NCI-H1436 (cell line): ENCODE data around the gene TMEM161B.
A peak's percentile ranks its signal among the peaks of the same experiment; 100 is the strongest.
"Not testable (repeated sequence)": the region's sequence is repeated elsewhere in the genome, so short reads cannot be mapped to it uniquely, and the experiment has no call there.

Source experiments
- DNase-seq: peaks from one replicate; lab custom pipeline; 2025; lab: John Stamatoyannopoulos, UW

Gene TMEM161B

DNA sequence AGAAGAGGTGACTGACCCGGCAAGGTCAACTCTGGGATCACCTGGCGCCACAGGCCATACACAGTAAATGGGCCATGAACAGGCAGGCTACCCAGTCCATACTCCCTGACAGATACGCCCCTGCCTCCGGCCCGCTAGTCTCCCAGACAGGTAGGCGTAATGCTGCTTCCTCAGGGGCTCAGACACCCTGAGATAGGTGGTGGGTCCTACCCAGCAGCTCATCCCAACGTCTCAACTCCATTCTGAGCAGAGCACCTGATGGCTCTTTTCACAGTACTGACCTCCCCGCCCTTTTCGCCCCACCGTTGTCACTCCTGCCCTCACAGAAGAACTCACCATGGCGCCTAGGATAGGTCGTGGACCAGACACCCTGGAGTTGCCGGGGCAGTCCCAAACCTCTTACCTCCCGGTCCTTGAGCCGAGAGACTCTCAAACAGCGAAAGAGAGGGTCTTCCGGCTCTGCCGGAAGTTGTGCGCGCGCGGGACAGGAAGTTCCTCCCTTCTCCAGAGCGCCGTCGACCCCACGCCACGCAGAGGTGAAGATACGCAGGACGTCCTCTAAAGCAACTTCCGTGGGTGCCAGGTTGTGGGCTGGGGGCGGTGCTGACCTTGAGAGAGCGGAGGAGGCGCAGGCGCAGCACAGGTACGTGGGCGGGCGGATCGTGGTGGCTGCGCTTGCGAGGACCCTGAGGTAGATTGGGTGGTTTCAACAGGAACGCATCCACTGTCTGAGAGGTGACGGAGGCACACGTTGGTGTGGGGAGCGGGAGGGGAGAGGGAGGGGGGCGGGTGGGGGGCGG is at the start of gene TMEM161B:
TMEM161B (minus strand) TSS at position 461 of the 800 bp plus-strand sequence; CDS start at position 339, 122 bp downstream.
- DNase-seq: peak; percentile 93

- no peak for DNase-seq
Measured at GRCh38 chr5:88304356-88304755, 35.7 kb upstream of the TMEM161B start.

DNA sequence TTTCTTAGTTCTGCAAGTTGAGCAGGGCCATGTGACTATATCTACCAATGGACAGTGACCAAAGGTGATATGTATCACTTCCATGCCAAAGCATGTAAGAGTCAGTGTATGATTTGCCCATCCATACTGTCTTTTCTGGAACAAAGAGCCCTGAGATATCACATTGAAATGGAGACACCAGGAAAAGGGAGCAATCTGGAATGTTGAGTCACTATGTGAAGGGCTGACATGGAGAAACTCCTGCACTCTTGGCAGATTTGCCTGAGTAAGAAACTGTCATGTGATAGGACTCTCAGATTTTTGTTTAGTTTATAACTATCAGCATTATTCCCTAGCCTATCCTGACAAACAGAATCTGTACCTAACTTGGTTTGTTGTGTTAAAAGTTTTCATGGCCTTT is 29.8 kb upstream of the TMEM161B start:
- no peak for DNase-seq

DNA sequence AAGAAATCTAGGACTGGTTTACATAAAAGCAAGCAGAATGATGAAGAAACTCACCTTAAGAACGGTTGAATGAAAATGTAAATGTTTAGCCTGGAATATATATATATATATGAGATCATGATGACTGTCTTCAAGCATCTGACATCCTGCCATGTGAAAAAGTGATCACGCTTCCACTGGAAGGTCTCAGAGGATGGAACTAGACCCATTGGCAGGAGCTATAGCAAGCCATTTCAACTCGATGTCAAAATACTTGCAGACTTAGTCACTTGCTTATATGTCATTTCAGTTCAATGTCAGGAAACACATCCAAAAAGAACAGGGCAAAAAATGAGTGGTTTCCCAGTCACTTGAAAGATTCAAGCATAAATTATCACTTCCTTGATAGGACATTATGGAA is 22.2 kb upstream of the TMEM161B start:
- DNase-seq: no peak

DNA sequence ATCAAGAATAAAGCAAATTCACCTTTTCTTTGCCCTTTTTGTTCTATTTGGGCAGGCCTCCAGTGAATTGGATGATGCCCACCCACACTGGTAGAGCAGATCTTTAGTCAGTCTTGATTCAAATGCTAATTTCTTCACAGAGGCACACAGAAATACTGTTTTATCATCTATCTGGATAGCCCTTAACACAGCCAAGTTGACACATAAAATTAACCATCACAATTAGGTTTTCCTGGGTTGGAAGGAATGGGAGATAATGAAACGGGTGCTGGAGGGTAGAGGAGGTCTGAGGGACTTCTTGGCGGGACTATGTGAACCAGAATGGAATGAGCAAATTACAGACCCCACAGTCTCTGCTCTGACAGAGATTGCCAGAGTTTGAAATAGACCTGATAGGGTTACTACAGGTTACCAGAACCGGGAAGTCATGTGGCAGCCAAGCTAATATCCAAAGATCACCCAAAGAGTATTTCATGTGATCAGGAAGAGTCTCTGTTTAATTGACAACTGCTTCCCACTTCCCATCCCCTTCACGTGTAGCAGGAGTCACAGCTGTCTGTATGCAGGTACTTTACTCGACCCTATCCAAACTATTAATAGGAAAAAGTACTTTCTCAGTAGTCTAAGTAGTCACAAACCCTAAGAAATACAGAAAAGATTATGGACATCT is 20.0 kb upstream of the TMEM161B start:
- no peak for DNase-seq

- DNase-seq: no peak
Measured at GRCh38 chr5:88287846-88288527, 19.3 kb upstream of the TMEM161B start.

- no peak for DNase-seq
Measured at GRCh38 chr5:88287302-88287701, 18.7 kb upstream of the TMEM161B start.

DNA sequence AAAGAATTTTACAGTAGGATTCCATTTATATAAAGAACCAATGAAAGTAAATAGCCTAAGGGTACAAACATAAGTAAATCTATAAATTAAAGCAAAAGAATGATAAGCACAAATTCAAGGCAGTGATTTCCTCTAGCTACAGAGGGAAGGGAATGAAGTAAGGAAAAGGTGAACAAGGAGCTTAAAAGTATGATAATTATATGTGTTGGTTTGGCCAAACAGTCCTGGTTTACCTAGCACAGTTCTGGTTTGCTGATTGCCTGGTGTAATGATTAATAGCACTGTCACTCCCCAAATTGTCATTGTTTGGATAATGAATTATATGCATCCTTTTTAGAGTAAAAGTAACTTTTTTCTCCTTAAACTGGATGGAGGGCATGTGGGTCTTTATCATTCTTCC is 15.0 kb upstream of the TMEM161B start:
- no peak for DNase-seq

DNA sequence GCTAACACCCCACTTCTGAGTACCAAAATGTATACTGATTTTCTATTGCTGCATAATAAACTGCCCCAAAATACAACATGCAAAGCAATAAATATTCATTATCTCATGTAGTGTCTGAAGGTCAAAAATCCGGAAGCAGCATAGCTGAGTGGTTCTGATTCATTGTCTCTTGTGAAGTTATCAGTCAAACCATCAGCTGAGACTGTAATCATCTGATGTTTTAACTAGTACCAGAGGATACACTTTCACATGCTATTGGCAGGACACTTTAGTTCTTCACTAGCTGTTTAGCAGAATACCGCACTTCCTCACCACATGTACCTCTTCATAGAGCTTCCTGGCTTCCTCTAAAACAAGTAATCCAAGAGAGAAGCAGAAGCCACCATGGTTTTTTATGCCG is 12.7 kb upstream of the TMEM161B start:
- DNase-seq: no peak

GRCh38 chr5:88279584-88279983 is 10.9 kb upstream of the TMEM161B start:
- no peak for DNase-seq

DNA sequence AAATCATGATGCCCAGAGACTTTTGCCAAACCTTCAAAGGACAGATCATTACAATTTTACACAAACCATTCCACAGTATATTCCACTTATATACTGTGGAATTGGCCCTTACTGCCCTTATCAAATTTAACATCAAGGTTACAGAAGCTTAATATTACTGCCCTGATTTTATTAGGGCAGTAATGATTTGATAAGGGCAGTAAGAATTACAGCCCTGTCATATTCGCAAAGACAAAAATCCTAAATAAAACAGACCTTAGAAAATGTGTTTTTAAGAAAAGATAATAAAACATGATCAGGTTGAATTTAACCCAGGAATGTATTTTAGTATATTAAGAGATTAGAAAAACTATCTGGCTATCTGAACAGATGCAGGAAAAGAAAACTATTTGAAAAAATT is 7.7 kb upstream of the TMEM161B start:
- DNase-seq: no peak

DNA sequence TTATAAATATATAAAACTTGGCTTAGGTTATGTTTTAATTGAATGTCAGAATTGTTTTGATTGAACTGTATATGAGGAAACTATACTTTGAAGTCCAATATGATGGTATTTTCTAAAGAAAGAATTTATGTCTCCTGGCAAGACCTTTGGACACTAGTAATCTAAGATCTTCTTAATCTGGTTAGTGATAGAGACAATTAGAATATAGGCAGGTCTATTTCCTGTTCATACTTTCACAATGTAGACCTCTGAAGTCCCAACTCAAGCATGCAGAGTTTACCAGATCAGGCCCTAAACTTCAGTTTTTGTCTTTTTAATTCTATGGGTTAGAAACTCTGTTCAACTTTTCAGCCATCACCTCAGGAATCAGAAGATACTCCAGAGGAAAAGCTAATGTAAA is 6.9 kb upstream of the TMEM161B start:
- DNase-seq: no peak

- no peak for DNase-seq
Measured at GRCh38 chr5:88269222-88269771, 652 bp upstream of the TMEM161B start.

- DNase-seq: not testable (repeated sequence)
Measured at GRCh38 chr5:88264565-88264964, 4.1 kb downstream of the TMEM161B start.

DNA sequence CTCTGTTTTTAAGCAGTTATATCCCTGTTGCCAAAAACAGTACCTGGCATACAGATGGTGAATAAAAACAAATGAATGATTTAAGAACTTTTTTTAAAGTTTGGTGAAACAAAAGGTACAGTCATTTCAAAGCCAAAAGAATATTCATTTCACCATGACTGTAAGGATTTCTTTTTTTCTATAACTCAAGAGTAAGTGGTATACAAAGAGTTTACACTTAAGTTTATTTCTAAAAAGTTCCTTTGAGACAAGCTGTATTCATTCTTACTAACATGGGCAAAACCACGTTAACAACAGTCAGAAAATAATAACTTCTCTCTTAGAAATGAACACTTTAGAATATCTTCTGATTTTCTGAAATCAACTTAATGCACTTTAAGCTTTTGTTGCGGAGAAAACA is 5.3 kb downstream of the TMEM161B start:
- DNase-seq: no peak

GRCh38 chr5:88262116-88262515 is 6.5 kb downstream of the TMEM161B start:
- DNase-seq: no peak

DNA sequence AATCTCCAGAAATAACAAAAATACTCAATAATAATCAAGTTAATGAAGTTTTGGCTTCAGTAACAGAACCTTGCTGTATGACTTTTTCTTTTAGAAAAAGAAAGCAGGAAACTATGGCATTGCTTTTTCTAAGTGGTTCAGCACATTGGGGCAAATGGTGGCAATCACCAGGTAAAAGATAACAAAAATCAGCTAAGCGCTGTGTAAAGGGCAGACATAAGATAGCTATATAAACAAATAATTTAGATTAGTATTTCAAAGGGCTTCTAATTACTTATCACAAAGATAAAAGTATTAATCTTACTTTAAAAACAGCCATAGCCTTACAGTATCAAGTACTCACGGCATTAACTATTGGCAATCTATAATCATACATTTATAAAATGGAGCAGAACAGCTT is 10.0 kb downstream of the TMEM161B start:
- no peak for DNase-seq

GRCh38 chr5:88256872-88257271 is 11.8 kb downstream of the TMEM161B start:
- DNase-seq: no peak

- DNase-seq: no peak
Measured at GRCh38 chr5:88256037-88256436, 12.6 kb downstream of the TMEM161B start.

DNA sequence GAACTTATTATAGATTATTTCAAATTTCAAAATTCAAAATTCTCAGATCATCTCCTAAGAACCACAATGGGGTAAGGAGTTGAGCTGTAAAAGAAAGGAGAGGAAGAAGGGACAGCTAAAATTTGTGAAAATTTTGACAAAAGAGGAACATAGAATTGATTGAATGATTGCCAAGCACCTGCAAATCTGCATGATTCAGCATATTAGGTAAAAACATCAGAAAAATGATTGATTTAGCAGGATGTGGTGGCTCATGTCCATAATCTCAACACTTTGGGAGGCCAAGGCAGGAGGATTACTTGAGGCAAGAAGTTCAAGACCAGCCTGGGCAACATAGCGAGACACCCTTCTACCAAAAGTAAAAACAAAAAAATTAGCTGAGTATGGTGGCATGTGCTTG is 14.3 kb downstream of the TMEM161B start:
- DNase-seq: no peak

DNA sequence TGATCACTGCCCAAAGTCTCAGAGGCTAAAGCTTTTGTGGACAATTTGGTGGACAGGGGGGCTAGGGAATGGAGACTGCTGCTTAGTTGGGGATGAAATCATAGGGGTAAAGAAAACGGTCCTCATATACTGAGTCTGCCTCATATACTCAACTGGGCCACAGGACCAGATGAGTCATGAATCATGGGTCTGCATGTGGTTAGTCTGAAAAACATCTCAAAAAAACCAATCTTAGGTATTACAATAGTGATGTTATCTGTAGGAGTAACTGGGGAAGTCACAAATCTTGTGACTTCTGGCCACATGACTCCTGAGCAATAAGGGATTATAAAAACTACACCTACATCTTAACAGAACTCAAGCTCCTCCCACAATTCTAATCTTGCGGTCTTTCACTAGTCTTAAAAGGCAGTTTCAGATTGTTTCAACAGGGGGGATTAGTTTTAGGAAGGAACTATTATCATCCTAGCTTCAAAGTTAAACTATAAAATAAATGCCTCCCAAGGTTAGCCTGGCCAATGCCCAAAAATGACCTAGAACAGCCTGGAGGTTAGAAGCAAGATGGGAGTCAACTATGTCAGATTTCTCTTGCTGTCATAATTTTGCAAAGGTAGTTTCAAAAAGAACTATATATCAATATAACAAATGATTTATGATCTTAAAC is 17.5 kb downstream of the TMEM161B start:
- DNase-seq: no peak

DNA sequence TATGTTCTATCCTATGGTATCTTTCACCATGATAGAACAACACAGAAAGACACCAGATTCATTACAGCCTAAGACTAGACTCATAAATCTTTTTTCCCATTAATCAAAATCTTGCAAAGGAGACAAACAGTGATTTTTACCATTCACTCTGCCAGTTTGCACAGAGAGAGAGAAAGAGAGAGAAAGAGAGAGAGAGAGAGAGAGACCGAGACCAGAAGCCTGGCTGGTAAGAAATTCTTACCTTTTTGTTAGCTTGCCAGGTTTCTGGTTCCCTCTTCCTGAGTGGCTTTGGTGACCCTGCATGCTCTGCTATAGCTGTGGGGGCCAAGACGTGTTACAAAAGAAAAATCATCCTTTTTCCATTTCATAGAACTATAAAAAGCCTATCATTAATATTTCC is 18.6 kb downstream of the TMEM161B start:
- no peak for DNase-seq
